HepG2 (cell line): ENCODE data around the gene TNC. TPM values are rescaled to one million over a fixed set of nuclear protein-coding genes. Genes with fewer than 3 reads are reported as not detected.

Experiments used
- ATAC-seq: fragments of 200-7000 bp; cut with Tn5 transposase; 3 replicates; pipeline ENCODE4 v1.9.1; 2020; ENCODE audit warnings: mild to moderate bottlenecking, moderate library complexity
- BruUV-seq: library from RNA; stranded (reverse); fragments of 400-500 nt; replicated peaks from 2 replicates; lab custom pipeline; 2021; lab: Mats Ljungman, UMichigan
- CTCF ChIA-PET: fragments of 300-600 bp; formaldehyde crosslinking; extraction: SDS; loops from one replicate; lab custom pipeline; 2021; ENCODE audit warnings: low total read pairs, inconsistent platforms, low intra/inter-chr PET ratio; lab: Yijun Ruan, JAX
- POLR2A ChIA-PET: fragments of 350-600 bp; sonication (Branson Sonifier 250); formaldehyde crosslinking; loops from one replicate; lab custom pipeline; 2020; ENCODE audit warnings: antibody characterized with exemption, inconsistent platforms; lab: Yijun Ruan, JAX
- DNase-seq: peaks from one replicate; pipeline ENCODE4 v3.0.0-alpha.2; 2015; ENCODE audit warnings: low spot score
- FAIRE-seq: peaks from 3 replicates; lab custom pipeline; 2011; peaks lifted over from hg19 to GRCh38; lab: Jason Lieb, UNC
- H2AFZ ChIP-seq: one replicate; pipeline ENCODE4 v1.6.1; 2011; ENCODE audit warnings: low read length, inconsistent platforms
- H3K27ac ChIP-seq: fragments of 300-600 bp; 3 replicates; pipeline ENCODE4 v1.8.0; 2011; ENCODE audit warnings: mixed run types, mild to moderate bottlenecking, mixed read lengths, low read length, inconsistent platforms; ENCODE audit not compliant: insufficient read depth; ENCODE audit errors: extremely low read length
- H3K27me3 ChIP-seq, 2 experiments: fragments of 200-600 bp in 1 of 2; 2 replicates in 1 of 2; 3 replicates in 1 of 2; pipeline versions ENCODE4 v1.6.0 to v1.8.0; 2011; ENCODE audit warnings: low read length in 2 of 2, mild to moderate bottlenecking in 2 of 2, moderate library complexity in 2 of 2, inconsistent platforms in 1 of 2; ENCODE audit not compliant: insufficient read depth in 2 of 2, control insufficient read depth in 1 of 2
- H3K36me3 ChIP-seq, 2 experiments: fragments of 200-600 bp in 1 of 2; replicated peaks in 1 of 2; 2 replicates in 1 of 2; 3 replicates in 1 of 2; pipeline versions ENCODE4 v1.5.1 to v1.8.0; 2011; ENCODE audit warnings: low read length in 2 of 2, inconsistent platforms in 1 of 2; ENCODE audit not compliant: insufficient read depth in 2 of 2, control insufficient read depth in 1 of 2
- H3K4me1 ChIP-seq: 2 replicates; pipeline ENCODE4 v1.5.1; 2012; ENCODE audit warnings: low read length, inconsistent platforms; ENCODE audit not compliant: insufficient read depth
- H3K4me2 ChIP-seq: 2 replicates; pipeline ENCODE4 v1.6.0; 2011; ENCODE audit warnings: low read depth, low read length, inconsistent platforms
- H3K4me3 ChIP-seq, 3 experiments: fragments of 200-600 bp in 1 of 3; sonication (generic), shearing (Covaris generic) in 1 of 3; replicated peaks in 1 of 3; 2 replicates each; pipeline ENCODE4 v1.5.1; 2011 to 2016; ENCODE audit warnings: low read length in 3 of 3, inconsistent platforms in 2 of 3, low read depth in 2 of 3, mild to moderate bottlenecking in 2 of 3, control low read depth in 1 of 3, mixed read lengths in 1 of 3; ENCODE audit not compliant: insufficient read depth in 1 of 3
- H3K79me2 ChIP-seq: one replicate; pipeline ENCODE4 v1.6.1; 2011; ENCODE audit warnings: low read length, inconsistent platforms; ENCODE audit not compliant: insufficient read depth
- H3K9ac ChIP-seq: 2 replicates; pipeline ENCODE4 v1.6.0; 2011; ENCODE audit warnings: mild to moderate bottlenecking, low read depth, low read length, inconsistent platforms; ENCODE audit not compliant: insufficient read depth
- H3K9me3 ChIP-seq: 2 replicates; pipeline ENCODE4 v1.5.1; 2012; ENCODE audit warnings: mild to moderate bottlenecking, low read length
- H4K20me1 ChIP-seq: 2 replicates; pipeline ENCODE4 v1.6.0; 2011; ENCODE audit warnings: inconsistent platforms, mild to moderate bottlenecking, low read length, moderate library complexity; ENCODE audit not compliant: insufficient read depth
- CCAR2 ChIP-seq: fragments of 200-400 bp; formaldehyde crosslinking; optimal IDR thresholded peaks from 2 replicates; pipeline ENCODE3; 2018; ENCODE audit warnings: low read depth, mild to moderate bottlenecking, low read length, moderate library complexity
- GMEB1 ChIP-seq: sonication (generic); formaldehyde crosslinking; IDR thresholded peaks from 2 replicates; pipeline ENCODE4 v1.5.1; 2020; ENCODE audit warnings: missing genetic modification reagents, mild to moderate bottlenecking, borderline replicate concordance
- HNF4A ChIP-seq: sonication (generic); formaldehyde crosslinking; IDR thresholded peaks from 2 replicates; pipeline ENCODE4 v1.4.0; 2020; ENCODE audit warnings: missing genetic modification reagents
- RBFOX2 ChIP-seq: fragments of 200-400 bp; formaldehyde crosslinking; IDR thresholded peaks from 2 replicates; pipeline ENCODE4 v1.6.1; 2017; ENCODE audit warnings: low read depth, mild to moderate bottlenecking, low read length
- RCOR2 ChIP-seq: IDR thresholded peaks from 2 replicates; pipeline ENCODE4 v1.6.1; 2016; ENCODE audit warnings: missing biosample characterization, missing genetic modification reagents
- RORA ChIP-seq: sonication (generic); formaldehyde crosslinking; IDR thresholded peaks from 2 replicates; pipeline ENCODE4 v1.5.0; 2020; ENCODE audit warnings: mild to moderate bottlenecking, missing genetic modification reagents, moderate library complexity
- SYNCRIP ChIP-seq: fragments of 200-400 bp; formaldehyde crosslinking; IDR thresholded peaks from 2 replicates; pipeline ENCODE4 v1.6.1; 2018; ENCODE audit warnings: mild to moderate bottlenecking, low read depth, low read length; ENCODE audit not compliant: insufficient read depth
- ZFP90 ChIP-seq: sonication (generic); formaldehyde crosslinking; IDR thresholded peaks from 2 replicates; pipeline ENCODE4 v1.8.0; 2022; ENCODE audit warnings: missing genetic modification reagents, mild to moderate bottlenecking, inconsistent platforms, borderline replicate concordance
- ZNF331 ChIP-seq: sonication (generic); formaldehyde crosslinking; IDR thresholded peaks from 2 replicates; pipeline ENCODE4 v1.4.0; 2020; ENCODE audit warnings: missing genetic modification reagents
- ZNF335 ChIP-seq: sonication (generic); formaldehyde crosslinking; IDR thresholded peaks from 2 replicates; pipeline ENCODE4 v1.4.0; 2020; ENCODE audit warnings: missing genetic modification reagents
- ZNF367 ChIP-seq: sonication (generic); formaldehyde crosslinking; IDR thresholded peaks from 2 replicates; pipeline ENCODE4 v1.4.0; 2020; ENCODE audit warnings: missing genetic modification reagents, borderline replicate concordance
- ZNF501 ChIP-seq: sonication (generic); formaldehyde crosslinking; IDR thresholded peaks from 2 replicates; pipeline ENCODE4 v1.5.1; 2020; ENCODE audit warnings: mild to moderate bottlenecking, moderate library complexity, missing genetic modification reagents
- ZNF709 ChIP-seq: sonication (generic); formaldehyde crosslinking; IDR thresholded peaks from 2 replicates; pipeline ENCODE4 v1.5.0; 2020; ENCODE audit warnings: mild to moderate bottlenecking, missing genetic modification reagents
- ZNF781 ChIP-seq: sonication (generic); formaldehyde crosslinking; IDR thresholded peaks from 2 replicates; pipeline ENCODE4 v1.5.1; 2020; ENCODE audit warnings: borderline replicate concordance, mild to moderate bottlenecking, missing genetic modification reagents; ENCODE audit errors: not compliant biosample characterization
- ZSCAN9 ChIP-seq: IDR thresholded peaks from 2 replicates; pipeline ENCODE4 v1.6.1; 2016; ENCODE audit warnings: borderline replicate concordance
- WGBS: methylation state at CpG from one replicate; pipeline ENCODE4 v1.1.6; 2017; ENCODE audit warnings: low lambda C conversion rate; 5-methylcytosine and 5-hydroxymethylcytosine counted together
- in situ Hi-C: cut with HindIII; loops from 2 replicates; pipeline ENCODE4 v1.10.0; 2017; ENCODE audit warnings: low pct_unique_long_range_greater_than_20kb; ENCODE audit not compliant: extremely low pct_ligation_motif_present
- intact Hi-C: fragments of 100-400 bp; cut with micrococcal nuclease; formaldehyde crosslinking; loops from one replicate; pipeline ENCODE4 v1.10.0; 2022; ENCODE audit not compliant: unreplicated experiment
- polyA plus RNA-seq, 8 experiments: library from polyadenylated mRNA; depleted of rRNA in 3 of 8; stranded (reverse) in 7 of 8; unstranded in 1 of 8; fragments of >200 nt; fragmentation: Illumina TruSeq in 4 of 8; extraction: Trizol in 4 of 8; gene quantifications; 2 replicates each; pipeline versions ENCODE4 v1.2.1 to v1.2.3, GENCODE V29; 2011 to 2016; ENCODE audit warnings: low read depth in 4 of 8, missing spikeins in 1 of 8, mixed read lengths in 1 of 8; ENCODE audit not compliant: insufficient read depth in 1 of 8
- total RNA-seq, 5 experiments: library from RNA; depleted of rRNA; stranded (reverse); fragments of >200 nt; fragmentation: Illumina TruSeq; extraction: Trizol; gene quantifications; 2 replicates each; pipeline ENCODE4 v1.2.3, GENCODE V29; 2016; ENCODE audit warnings: low read depth in 1 of 5
- TF ChIP-seq, protein P1 (sequence below): sonication (generic); formaldehyde crosslinking; IDR thresholded peaks from 2 replicates; pipeline ENCODE4 v1.5.0; 2020; ENCODE audit warnings: missing genetic modification reagents
- TF ChIP-seq, protein P2 (sequence below): sonication (generic); formaldehyde crosslinking; IDR thresholded peaks from 2 replicates; pipeline ENCODE4 v1.5.1; 2020; ENCODE audit warnings: mild to moderate bottlenecking, missing genetic modification reagents, moderate library complexity

Gene TNC
- total and polyA plus RNA-seq, 2 of the 13 experiments (the other 11 are each of a cell fraction or from before 2014, with no cell fraction given): not detected

- ATAC-seq: no peak
- FAIRE-seq: no peak
Observed at GRCh38 chr9:115148721-115149120, 30.8 kb upstream of the TNC start.

GRCh38 chr9:115146581-115147021, 28.6 kb upstream of the TNC start:
- no peaks in the 10 kb centered on the region for H3K9me3 ChIP-seq
- CTCF ChIA-PET: no interaction called here
- DNase-seq (no peak), FAIRE-seq (no peak), ATAC-seq (no peak)
- H3K4me3 ChIP-seq: no peak overlapping the region
- in situ Hi-C loops (no loop called here), intact Hi-C loops (no loop called here)
- no peaks in the 10 kb centered on the region for H3K79me2 ChIP-seq
- no peak overlapping the region for H3K4me2 ChIP-seq
- 1% methylated on average over 4 of the region's 4 CpGs for WGBS
- no peaks in the 10 kb centered on the region for H4K20me1 ChIP-seq
- no peaks in the 10 kb centered on the region for H3K36me3 ChIP-seq
- H3K4me1 ChIP-seq: no peaks in the 10 kb centered on the region
- no peaks in the 10 kb centered on the region for H3K27me3 ChIP-seq
- no TSS peak for BruUV-seq
- POLR2A ChIA-PET: no interaction called here
- no peak overlapping the region for H3K27ac ChIP-seq
- H2AFZ ChIP-seq: no peak overlapping the region
- no peak overlapping the region for H3K9ac ChIP-seq
- TF ChIP-seq RORA (no peak), GMEB1 (no peak), ZSCAN9 (no peak), ZNF781 (CRISPR knock-in tag) (no peak), ZNF501 (no peak), ZNF331 (CRISPR knock-in tag) (no peak), HNF4A (no peak), CCAR2 (no peak), ZNF335 (no peak), ZNF709 (CRISPR knock-in tag) (no peak)
- TF ChIP-seq, protein P1, sequence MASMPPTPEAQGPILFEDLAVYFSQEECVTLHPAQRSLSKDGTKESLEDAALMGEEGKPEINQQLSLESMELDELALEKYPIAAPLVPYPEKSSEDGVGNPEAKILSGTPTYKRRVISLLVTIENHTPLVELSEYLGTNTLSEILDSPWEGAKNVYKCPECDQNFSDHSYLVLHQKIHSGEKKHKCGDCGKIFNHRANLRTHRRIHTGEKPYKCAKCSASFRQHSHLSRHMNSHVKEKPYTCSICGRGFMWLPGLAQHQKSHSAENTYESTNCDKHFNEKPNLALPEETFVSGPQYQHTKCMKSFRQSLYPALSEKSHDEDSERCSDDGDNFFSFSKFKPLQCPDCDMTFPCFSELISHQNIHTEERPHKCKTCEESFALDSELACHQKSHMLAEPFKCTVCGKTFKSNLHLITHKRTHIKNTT (CRISPR knock-in tag): no peak
- TF ChIP-seq, protein P2, sequence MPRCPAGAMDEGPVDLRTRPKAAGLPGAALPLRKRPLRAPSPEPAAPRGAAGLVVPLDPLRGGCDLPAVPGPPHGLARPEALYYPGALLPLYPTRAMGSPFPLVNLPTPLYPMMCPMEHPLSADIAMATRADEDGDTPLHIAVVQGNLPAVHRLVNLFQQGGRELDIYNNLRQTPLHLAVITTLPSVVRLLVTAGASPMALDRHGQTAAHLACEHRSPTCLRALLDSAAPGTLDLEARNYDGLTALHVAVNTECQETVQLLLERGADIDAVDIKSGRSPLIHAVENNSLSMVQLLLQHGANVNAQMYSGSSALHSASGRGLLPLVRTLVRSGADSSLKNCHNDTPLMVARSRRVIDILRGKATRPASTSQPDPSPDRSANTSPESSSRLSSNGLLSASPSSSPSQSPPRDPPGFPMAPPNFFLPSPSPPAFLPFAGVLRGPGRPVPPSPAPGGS (CRISPR knock-in tag): no peak

More at GRCh38 chr9:115148721-115149120, 30.8 kb upstream of the TNC start:
- intact Hi-C loops (no loop called here), in situ Hi-C loops (no loop called here)
- Histone ChIP-seq H3K9me3 (no peaks in the 10 kb centered on the region), H3K27me3 (no peaks in the 10 kb centered on the region), H3K4me2 (no peak overlapping the region), H2AFZ (no peak overlapping the region), H3K27ac (no peak overlapping the region), H3K4me1 (no peaks in the 10 kb centered on the region), H3K36me3 (no peaks in the 10 kb centered on the region), H3K79me2 (no peaks in the 10 kb centered on the region), H3K4me3 (no peak overlapping the region), H3K9ac (no peak overlapping the region), H4K20me1 (no peaks in the 10 kb centered on the region)
- no TSS peak for BruUV-seq
- ChIA-PET POLR2A (no interaction called here), CTCF (no interaction called here)
- under 1% methylated on average over 3 of the region's 3 CpGs for WGBS
- no peak for TF ChIP-seq ZNF367 (CRISPR knock-in tag)
- TF ChIP-seq RCOR2 (CRISPR knock-in tag): no peak
- TF ChIP-seq RBFOX2: no peak
- no peak for TF ChIP-seq SYNCRIP
- no peak for TF ChIP-seq ZFP90 (CRISPR knock-in tag)
- DNase-seq: no peak
